ENCODE measurements around the gene MYH6. TPM values are rescaled to one million over a fixed set of nuclear protein-coding genes. Genes with fewer than 3 reads are reported as not detected.
"Not testable (repeated sequence)": the region's sequence is repeated elsewhere in the genome, so short reads cannot be mapped to it uniquely, and the experiment has no call there.

MYH6 gene
- total RNA-seq: 0.11 and 0.14 TPM in 2 replicates

DNA sequence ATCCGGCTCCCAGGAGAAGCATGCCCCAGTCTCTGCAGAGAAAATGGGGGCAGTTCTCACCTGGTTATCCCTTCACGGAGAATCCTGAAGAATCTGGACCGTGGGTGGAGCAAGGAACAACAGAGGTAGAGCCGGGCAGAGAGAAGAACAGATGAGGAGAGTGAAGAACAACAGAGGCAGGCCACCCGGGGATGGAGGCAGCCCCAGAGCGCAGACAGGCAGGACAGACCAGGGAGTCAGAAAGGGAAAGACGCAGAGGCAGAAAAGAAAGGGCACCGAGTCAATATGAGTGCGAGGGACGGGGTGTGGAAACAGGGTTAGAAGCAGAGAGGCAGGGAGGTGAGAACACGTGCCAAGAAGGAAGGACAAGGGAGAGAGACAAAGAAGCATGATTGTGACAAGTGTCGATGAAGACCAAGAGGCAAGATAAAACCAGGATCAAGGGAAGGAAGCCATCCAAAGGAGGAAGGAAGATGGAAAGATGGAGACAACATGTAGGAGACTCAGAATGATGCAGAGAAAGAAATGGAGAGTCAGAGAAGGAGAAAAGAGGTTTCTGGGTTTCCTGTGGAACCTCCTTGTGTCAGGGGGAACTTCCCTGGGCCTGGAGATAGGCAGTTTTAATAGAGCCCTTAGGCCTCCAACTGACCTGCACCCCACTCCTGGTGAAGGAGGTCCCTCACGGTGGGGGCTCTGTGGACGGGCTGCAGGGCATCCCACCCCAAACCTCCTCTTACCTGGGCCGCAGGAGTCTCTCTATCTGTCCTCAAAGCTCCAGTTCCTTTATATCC, at the start of gene MYH6:
Gene MYH6, minus strand, starts transcription at position 758 of the 791 bp plus-strand sequence. CDS start 1,050 bp downstream, outside the sequence.
- no peak for DNase-seq (ENCODE audit: low spot score)
- no peak within 1 kb of the TSS for H3K27ac Mint-ChIP-seq
- H3K36me3 Mint-ChIP-seq (ENCODE audit: low read depth): no peaks in the 10 kb centered on the region
- intact Hi-C loops (cut with micrococcal nuclease): no loop called here
- no peaks in the 10 kb centered on the region for H3K27me3 Mint-ChIP-seq (ENCODE audit: low read depth)
- H3K4me3 Mint-ChIP-seq (ENCODE audit: low read depth): no peak within 1 kb of the TSS
- no peaks in the 10 kb centered on the region for H3K9me3 Mint-ChIP-seq
- no peaks in the 10 kb centered on the region for H3K4me1 Mint-ChIP-seq (ENCODE audit: low read depth)

DNA sequence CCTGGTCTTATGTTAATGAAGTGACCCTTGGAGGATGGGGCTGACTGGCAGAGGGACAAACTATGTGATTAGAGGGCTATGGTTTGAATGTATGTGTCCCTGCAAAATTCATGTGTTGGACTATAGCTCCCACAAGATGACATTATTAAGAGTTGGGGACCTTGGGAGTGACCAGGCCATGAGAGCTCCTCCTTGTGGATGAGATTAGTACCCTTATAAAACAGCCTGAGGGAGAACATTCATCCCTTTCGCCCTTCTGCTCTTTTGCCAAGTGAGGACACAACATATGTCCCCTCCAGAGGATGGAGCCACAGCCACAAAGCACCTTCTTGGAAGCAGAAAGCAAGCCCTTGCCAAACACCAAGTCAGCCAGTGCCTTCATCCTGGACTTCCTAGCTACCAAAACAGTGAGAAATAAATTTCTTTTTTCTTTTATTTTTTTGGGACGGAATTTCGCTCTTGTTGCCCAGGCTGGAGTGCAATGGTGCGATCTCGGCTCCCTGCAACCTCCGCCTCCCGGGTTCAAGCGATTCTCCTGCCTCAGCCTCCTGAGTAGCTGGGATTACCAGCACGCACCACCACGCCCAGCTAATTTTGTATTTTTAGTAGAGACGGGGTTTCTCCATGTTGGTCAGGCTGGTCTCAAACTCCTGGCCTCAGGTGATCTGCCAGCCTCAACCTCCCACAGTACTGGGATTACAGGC, 49.0 kb upstream of the MYH6 start:
- not testable (repeated sequence) for DNase-seq (ENCODE audit: low spot score)

DNA sequence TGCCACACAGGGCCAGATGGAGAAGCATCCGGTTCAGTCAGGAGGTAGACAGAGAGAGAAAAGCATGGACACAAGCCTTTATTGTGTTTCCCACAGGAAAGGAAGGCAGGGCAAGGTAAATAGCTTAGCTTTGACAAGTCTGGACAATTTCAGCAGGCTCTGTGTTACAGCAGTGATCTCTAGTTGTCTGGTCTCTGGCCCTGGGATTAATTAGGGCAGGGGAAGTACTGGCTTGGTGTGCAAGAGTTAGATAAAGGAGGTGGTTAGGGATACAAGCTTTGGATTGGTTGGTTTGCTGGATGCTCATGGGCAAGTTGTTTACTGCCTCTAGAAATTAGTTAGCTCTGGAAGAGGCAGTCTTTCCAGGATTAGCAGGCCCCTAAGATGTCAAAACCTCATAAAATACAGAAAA, 46.4 kb upstream of the MYH6 start:
- H3K4me3 Mint-ChIP-seq (ENCODE audit: low read depth): no peak overlapping the region
- H3K27me3 Mint-ChIP-seq (ENCODE audit: low read depth): peaks cover 23% of the 10 kb centered on the region
- H3K36me3 Mint-ChIP-seq (ENCODE audit: low read depth): no peaks in the 10 kb centered on the region
- DNase-seq (ENCODE audit: low spot score): no peak
- intact Hi-C loops (cut with micrococcal nuclease): no loop called here
- no peak overlapping the region for H3K27ac Mint-ChIP-seq
- no peaks in the 10 kb centered on the region for H3K9me3 Mint-ChIP-seq
- H3K4me1 Mint-ChIP-seq (ENCODE audit: low read depth): no peaks in the 10 kb centered on the region

More for the DNA sequence above, 49.0 kb upstream of the MYH6 start:
- H3K27ac Mint-ChIP-seq; H3K4me3 Mint-ChIP-seq (ENCODE audit: low read depth); intact Hi-C loops (cut with micrococcal nuclease); H3K9me3 Mint-ChIP-seq; H3K36me3 Mint-ChIP-seq (ENCODE audit: low read depth); H3K4me1 Mint-ChIP-seq (ENCODE audit: low read depth): not testable (repeated sequence)
- peaks cover 30% of the 10 kb centered on the region for H3K27me3 Mint-ChIP-seq (ENCODE audit: low read depth)

DNA sequence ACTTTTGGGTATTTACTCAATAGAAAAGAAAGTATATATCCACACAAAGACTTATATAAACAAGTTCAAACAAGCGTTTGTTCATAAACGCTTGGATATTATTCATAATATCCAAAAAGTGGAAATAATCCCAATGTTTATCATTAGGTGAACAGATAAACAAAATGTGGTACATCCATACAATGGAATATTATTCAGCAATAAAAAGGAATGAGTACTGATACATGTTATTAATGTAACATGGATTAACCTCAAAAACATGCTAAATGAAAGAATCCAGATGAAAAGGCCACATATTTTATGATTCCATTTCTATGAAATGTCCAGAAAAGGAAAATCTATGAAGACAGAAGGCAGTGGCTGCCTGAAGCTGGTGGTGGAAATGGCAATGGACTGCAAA, 44.2 kb upstream of the MYH6 start:
- H3K36me3 Mint-ChIP-seq (ENCODE audit: low read depth): no peaks in the 10 kb centered on the region

DNA sequence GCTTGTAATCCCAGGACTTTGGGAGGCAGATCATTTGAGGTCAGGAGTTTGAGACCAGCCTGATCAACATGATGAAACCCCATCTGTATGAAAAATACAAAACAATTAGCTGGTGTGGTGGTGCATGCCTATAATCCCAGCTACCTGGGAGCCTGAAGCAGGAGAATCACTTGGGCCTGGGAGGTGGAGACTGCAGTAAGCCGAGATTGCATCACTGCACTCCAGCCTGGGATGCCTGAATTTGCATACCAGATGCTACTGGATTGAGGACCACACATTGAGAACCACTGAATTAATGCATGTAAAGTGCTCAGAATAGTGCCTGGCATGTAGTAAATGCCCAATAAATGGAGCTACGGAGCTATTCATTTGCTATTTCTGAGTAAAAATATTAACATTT, 42.3 kb upstream of the MYH6 start:
- intact Hi-C loops (cut with micrococcal nuclease): no loop called here
- DNase-seq (ENCODE audit: low spot score): no peak
- no peak overlapping the region for H3K4me3 Mint-ChIP-seq (ENCODE audit: low read depth)
- no peaks in the 10 kb centered on the region for H3K9me3 Mint-ChIP-seq
- H3K27me3 Mint-ChIP-seq (ENCODE audit: low read depth): peaks cover 14% of the 10 kb centered on the region
- no peak overlapping the region for H3K27ac Mint-ChIP-seq
- no peaks in the 10 kb centered on the region for H3K36me3 Mint-ChIP-seq (ENCODE audit: low read depth)
- H3K4me1 Mint-ChIP-seq (ENCODE audit: low read depth): no peaks in the 10 kb centered on the region

More for the DNA sequence above, 44.2 kb upstream of the MYH6 start:
- H3K27ac Mint-ChIP-seq: no peak overlapping the region
- no peaks in the 10 kb centered on the region for H3K9me3 Mint-ChIP-seq
- DNase-seq (ENCODE audit: low spot score): no peak
- no peak overlapping the region for H3K4me3 Mint-ChIP-seq (ENCODE audit: low read depth)
- peaks cover 15% of the 10 kb centered on the region for H3K27me3 Mint-ChIP-seq (ENCODE audit: low read depth)
- no peaks in the 10 kb centered on the region for H3K4me1 Mint-ChIP-seq (ENCODE audit: low read depth)
- intact Hi-C loops (cut with micrococcal nuclease): no loop called here

DNA sequence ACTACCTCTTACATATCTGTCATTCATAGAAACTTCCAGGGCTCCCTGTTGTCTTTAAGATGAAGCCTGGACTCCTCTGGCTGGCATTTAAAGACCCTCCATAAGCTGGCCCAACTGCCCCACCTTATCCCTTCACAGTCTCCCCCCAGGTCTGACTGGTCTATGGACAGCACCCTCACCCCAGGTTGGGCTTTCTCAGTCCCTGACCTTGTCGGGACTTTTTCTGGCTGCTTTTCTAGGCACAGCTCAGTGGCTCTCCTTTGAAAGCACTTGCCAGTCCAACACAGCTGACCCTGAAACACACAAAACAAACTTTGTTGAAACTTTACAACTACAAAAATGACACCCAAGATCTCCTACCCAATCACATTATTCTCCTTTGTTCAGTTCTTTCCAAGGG, 41.2 kb upstream of the MYH6 start:
- intact Hi-C loops (cut with micrococcal nuclease): no loop called here
- H3K4me3 Mint-ChIP-seq (ENCODE audit: low read depth): no peak overlapping the region
- no peak for DNase-seq (ENCODE audit: low spot score)
- H3K27me3 Mint-ChIP-seq (ENCODE audit: low read depth): peaks cover 8% of the 10 kb centered on the region
- H3K27ac Mint-ChIP-seq: no peak overlapping the region
- no peaks in the 10 kb centered on the region for H3K36me3 Mint-ChIP-seq (ENCODE audit: low read depth)
- no peaks in the 10 kb centered on the region for H3K9me3 Mint-ChIP-seq
- H3K4me1 Mint-ChIP-seq (ENCODE audit: low read depth): no peaks in the 10 kb centered on the region

DNA sequence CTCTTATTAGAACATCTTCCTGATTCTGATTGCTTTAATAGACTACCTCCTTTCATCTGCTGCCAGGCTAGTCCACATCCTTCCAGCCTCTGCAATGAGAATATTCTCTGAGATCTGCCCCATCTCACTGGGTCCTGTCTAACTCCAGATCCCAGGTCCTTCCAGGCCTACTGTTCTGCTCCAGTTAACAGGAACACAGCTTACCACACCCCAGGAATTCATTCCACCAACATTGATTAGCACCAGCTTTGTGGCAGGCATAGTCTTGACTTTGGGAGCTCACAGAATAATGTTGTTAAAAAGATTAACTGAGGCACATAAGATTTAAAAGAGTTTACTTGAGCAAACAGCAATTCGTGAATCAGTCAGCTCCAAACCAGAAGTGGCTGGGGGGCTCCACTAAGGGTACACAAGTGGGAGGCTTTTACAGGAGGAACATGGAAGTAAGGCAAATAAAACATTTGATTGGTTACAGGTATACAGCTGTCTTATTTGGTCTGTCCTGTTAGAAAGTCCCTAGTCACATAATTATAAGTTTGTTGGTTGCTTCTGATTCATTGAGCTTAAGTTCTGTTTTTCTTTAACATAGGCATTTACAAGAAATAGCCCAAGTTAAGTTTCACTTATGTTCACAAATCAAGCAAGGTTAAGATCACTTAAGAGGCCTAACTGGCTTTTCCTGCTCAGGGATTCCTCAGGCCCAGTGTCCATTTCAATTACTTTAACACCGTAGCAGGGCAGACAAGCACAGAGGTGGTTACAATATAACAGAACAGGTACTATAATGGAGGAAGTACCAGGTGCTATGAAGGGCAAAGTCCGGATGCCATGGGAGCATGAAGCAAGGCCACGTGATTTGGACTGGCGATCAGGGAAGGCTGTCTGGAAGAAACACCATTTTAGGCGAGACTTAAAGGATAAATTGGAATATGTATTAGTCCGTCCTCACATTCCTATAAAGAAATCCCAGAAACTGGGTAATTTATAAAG, 39.6 kb upstream of the MYH6 start:
- Mint-ChIP-seq H3K27me3 (ENCODE audit: low read depth) (peaks cover 3% of the 10 kb centered on the region), H3K4me1 (ENCODE audit: low read depth) (no peaks in the 10 kb centered on the region), H3K9me3 (no peaks in the 10 kb centered on the region), H3K27ac (peak overlapping the region; percentile 2), H3K36me3 (ENCODE audit: low read depth) (no peaks in the 10 kb centered on the region), H3K4me3 (ENCODE audit: low read depth) (no peak overlapping the region)
- intact Hi-C loops (cut with micrococcal nuclease): no loop called here
- DNase-seq (ENCODE audit: low spot score): no peak

DNA sequence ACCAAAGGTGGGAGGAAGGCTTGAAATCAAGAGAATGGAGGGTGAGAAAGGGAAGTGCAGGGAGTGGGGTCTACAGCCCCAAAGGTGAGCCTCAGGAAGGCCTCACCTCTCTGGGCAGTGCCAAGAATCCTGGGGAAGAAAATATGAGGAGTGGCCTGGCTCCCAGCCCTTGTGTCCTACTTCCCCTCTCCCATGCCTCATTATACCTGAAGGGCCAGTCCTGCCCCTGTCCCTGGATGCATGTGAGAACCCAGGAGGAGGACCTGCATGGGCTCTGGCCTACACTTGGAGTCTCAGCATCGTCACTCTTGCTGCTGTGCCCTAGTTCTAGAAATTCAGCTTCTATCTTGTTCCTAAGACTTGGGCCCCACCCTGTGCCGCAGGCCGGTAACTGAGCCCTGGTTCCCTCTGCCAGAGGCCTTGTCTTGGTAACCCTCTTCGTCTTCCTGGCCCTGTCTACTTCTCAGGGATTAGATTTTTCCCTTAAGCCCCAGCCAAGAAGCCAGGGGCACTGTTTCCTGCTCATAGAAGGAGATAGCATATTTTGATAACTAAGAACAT, 38.3 kb upstream of the MYH6 start:
- no peak for DNase-seq (ENCODE audit: low spot score)
- peaks cover 2% of the 10 kb centered on the region for H3K27me3 Mint-ChIP-seq (ENCODE audit: low read depth)
- no peaks in the 10 kb centered on the region for H3K36me3 Mint-ChIP-seq (ENCODE audit: low read depth)
- H3K9me3 Mint-ChIP-seq: no peaks in the 10 kb centered on the region
- no peaks in the 10 kb centered on the region for H3K4me1 Mint-ChIP-seq (ENCODE audit: low read depth)
- H3K27ac Mint-ChIP-seq: no peak overlapping the region
- intact Hi-C loops (cut with micrococcal nuclease): no loop called here
- no peak overlapping the region for H3K4me3 Mint-ChIP-seq (ENCODE audit: low read depth)

DNA sequence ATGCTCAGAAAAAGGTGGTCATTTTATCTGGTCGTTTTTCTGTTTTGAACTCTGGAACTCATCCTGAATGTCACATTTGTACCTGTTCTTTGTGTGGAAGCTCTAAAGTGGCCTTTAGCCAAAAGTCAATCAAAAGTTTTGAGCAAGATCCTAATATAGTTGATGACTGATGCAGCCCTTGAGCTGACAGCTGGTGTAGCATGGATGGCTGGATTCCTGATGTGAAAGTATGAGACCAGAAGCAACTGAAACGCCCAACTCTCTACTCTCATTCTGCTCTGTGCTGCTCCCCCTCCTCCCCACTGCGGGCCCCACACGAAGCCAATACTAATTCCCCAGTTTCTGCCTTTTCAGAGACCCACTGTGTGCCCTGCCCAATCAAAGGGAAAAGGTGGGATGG, 37.7 kb upstream of the MYH6 start:
- H3K9me3 Mint-ChIP-seq: no peaks in the 10 kb centered on the region
- intact Hi-C loops (cut with micrococcal nuclease): no loop called here
- no peaks in the 10 kb centered on the region for H3K36me3 Mint-ChIP-seq (ENCODE audit: low read depth)
- H3K4me1 Mint-ChIP-seq (ENCODE audit: low read depth): no peaks in the 10 kb centered on the region
- no peak for DNase-seq (ENCODE audit: low spot score)
- H3K27ac Mint-ChIP-seq: no peak overlapping the region
- H3K27me3 Mint-ChIP-seq (ENCODE audit: low read depth): peaks cover 4% of the 10 kb centered on the region
- no peak overlapping the region for H3K4me3 Mint-ChIP-seq (ENCODE audit: low read depth)

DNA sequence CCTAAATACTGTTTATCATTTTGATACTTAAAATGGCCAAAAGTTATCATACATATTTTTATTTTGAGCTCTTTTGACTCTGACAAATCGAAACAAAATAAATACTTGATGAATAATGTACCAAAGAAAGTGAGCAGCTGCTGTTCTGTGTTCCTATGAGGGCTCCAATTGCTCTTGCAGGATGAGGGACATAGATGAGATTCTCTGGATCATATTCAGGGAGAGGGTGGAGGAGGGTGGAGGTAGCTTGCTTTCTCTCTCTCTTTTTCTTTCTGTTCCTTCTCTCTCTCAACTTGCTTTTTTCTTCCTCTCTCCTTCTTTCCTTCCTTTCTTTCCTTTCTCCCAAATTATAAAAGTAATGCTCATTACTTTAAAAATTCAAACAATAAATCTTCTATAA, 36.2 kb upstream of the MYH6 start:
- Mint-ChIP-seq H3K36me3 (ENCODE audit: low read depth) (no peaks in the 10 kb centered on the region), H3K27me3 (ENCODE audit: low read depth) (peaks cover 4% of the 10 kb centered on the region), H3K9me3 (no peaks in the 10 kb centered on the region), H3K4me3 (ENCODE audit: low read depth) (no peak overlapping the region), H3K4me1 (ENCODE audit: low read depth) (no peaks in the 10 kb centered on the region), H3K27ac (no peak overlapping the region)
- DNase-seq (ENCODE audit: low spot score): no peak
- intact Hi-C loops (cut with micrococcal nuclease): no loop called here

DNA sequence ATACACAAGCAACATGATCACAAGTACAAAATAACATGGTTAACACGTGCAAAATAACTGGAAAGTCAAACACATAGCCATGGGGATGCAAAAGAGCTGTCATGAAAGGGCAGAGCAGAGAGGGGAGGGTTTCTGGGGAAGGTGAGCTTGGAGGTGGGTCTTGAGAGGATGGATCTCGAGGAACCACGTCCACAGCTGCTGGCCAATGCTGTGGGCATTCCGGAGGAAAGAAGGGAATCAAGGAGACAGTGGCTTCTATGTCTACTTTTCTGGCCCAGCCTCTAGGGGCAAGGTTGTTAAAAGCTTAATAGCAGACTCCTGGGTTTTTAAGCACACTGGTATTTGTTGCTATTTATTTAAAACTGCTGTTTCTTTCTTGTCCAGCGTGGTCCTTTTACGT, 35.8 kb upstream of the MYH6 start:
- H3K36me3 Mint-ChIP-seq (ENCODE audit: low read depth): no peaks in the 10 kb centered on the region
- peaks cover 4% of the 10 kb centered on the region for H3K27me3 Mint-ChIP-seq (ENCODE audit: low read depth)
- no peak for DNase-seq (ENCODE audit: low spot score)
- no peaks in the 10 kb centered on the region for H3K9me3 Mint-ChIP-seq
- no peaks in the 10 kb centered on the region for H3K4me1 Mint-ChIP-seq (ENCODE audit: low read depth)
- no peak overlapping the region for H3K4me3 Mint-ChIP-seq (ENCODE audit: low read depth)
- H3K27ac Mint-ChIP-seq: no peak overlapping the region
- intact Hi-C loops (cut with micrococcal nuclease): no loop called here

DNA sequence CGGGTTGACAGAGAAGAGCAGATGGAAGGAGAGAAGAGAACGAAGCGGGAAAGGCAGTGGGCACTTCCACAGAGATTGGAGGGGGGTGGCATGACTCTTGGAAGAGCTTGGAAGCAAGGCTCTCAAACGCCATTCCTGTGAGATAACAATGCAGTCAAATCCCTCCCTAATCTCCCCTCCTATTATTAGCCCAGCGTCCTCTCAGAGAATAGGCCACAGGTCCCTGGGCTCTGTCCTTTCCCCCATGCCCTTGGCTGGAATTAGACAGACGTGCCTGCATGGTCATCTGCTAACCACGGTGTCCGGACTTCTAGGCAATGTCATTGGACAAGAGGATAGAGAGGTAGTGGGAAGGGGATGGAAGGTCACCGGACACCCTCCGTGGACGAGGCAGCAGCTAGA, 35.3 kb upstream of the MYH6 start:
- Mint-ChIP-seq H3K4me3 (ENCODE audit: low read depth) (no peak overlapping the region), H3K27ac (no peak overlapping the region), H3K4me1 (ENCODE audit: low read depth) (no peaks in the 10 kb centered on the region), H3K9me3 (no peaks in the 10 kb centered on the region), H3K36me3 (ENCODE audit: low read depth) (no peaks in the 10 kb centered on the region), H3K27me3 (ENCODE audit: low read depth) (peaks cover 4% of the 10 kb centered on the region)
- DNase-seq (ENCODE audit: low spot score): no peak
- intact Hi-C loops (cut with micrococcal nuclease): no loop called here

Data from activated T-helper 2 cell treated with anti-CD3 and anti-CD28 coated beads, Interferon-gamma antibody, Interleukin-2, Interleukin-4, amounts not matched to agents 10 μg/mL and 5 μg/mL and 100 μg/mL, durations not matched to agents 14 hours and 24 hours and 36 hours (primary cell).